WI38 (cell line): ENCODE measurements around the gene ATR.
"Not testable (repeated sequence)": the region's sequence is repeated elsewhere in the genome, so short reads cannot be mapped to it uniquely, and the experiment has no call there.

Experiments
- H3K4me3 ChIP-seq: 2 replicates; pipeline ENCODE4 v1.5.1; 2011; ENCODE audit warnings: low read depth, mild to moderate bottlenecking, control low read depth, low read length
- CTCF ChIP-seq: IDR thresholded peaks from 2 replicates; pipeline ENCODE4 v1.5.1; 2012; ENCODE audit warnings: low read depth, mild to moderate bottlenecking, control low read depth, low read length

ATR gene

GRCh38 chr3:142595141-142595540 lies 16.6 kb upstream of the ATR start:
- no peak for TF ChIP-seq CTCF
- no peak overlapping the region for H3K4me3 ChIP-seq

- not testable (repeated sequence) for H3K4me3 ChIP-seq
These were observed 13.7 kb upstream of the ATR start for GRCh38 chr3:142592268-142592667.

GRCh38 chr3:142588703-142589102 lies 10.2 kb upstream of the ATR start:
- TF ChIP-seq CTCF = no peak

GRCh38 chr3:142586803-142587406 lies 8.4 kb upstream of the ATR start:
- peak; percentile 32; the same call in 1 of the 2 replicates for TF ChIP-seq CTCF
- no peak overlapping the region for H3K4me3 ChIP-seq

More at GRCh38 chr3:142588703-142589102, 10.2 kb upstream of the ATR start:
- no peak overlapping the region for H3K4me3 ChIP-seq

GRCh38 chr3:142581070-142581469 lies 2.5 kb upstream of the ATR start:
- H3K4me3 ChIP-seq = not testable (repeated sequence)

- no peak overlapping the region for H3K4me3 ChIP-seq
- TF ChIP-seq CTCF = no peak
These were observed 1.5 kb upstream of the ATR start for GRCh38 chr3:142580061-142580423.

- TF ChIP-seq CTCF = no peak
These were observed 721 bp downstream of the ATR start for GRCh38 chr3:142577696-142578328.

GRCh38 chr3:142576792-142577191 lies 1.7 kb downstream of the ATR start:
- no peak overlapping the region; the same call in 1 of the 2 replicates for H3K4me3 ChIP-seq
- no peak for TF ChIP-seq CTCF

More at GRCh38 chr3:142577696-142578328, 721 bp downstream of the ATR start:
- H3K4me3 ChIP-seq = peak overlapping the region; percentile 97
